Smooth muscle cell of the pulmonary artery (primary cell): Measurements from ENCODE around the gene COL10A1. TPM values are rescaled to one million over a fixed set of nuclear protein-coding genes. Genes with fewer than 3 reads are reported as not detected.

Experiments
- total RNA-seq: library from RNA; depleted of rRNA; stranded (reverse); fragments of >200 nt; gene quantifications from 2 replicates; pipeline ENCODE4 v1.2.3, GENCODE V29; 2014

COL10A1 gene
- 0.10 and 0.39 TPM in 2 replicates for total RNA-seq

GRCh38 chr6:116126032-116126431, at the start of gene COL10A1:
TSS of gene COL10A1 (minus strand) at chr6:116126132. CDS start at chr6:116125492, 640 bp downstream.

GRCh38 chr6:116100419-116101301, 25.3 kb downstream of the COL10A1 start, which contains the start of gene NT5DC1:
TSS of gene NT5DC1 (plus strand) at chr6:116100853. CDS start at chr6:116100931, 78 bp downstream.

Other genes with a start within 250 kb of the COL10A1 start
- gene FRK, start 65.2 kb downstream of the COL10A1 start, total RNA-seq: 1.6 and 2.8 TPM in 2 replicates
- 10.4 and 15.7 TPM in 2 replicates for gene NT5DC1, start 25.3 kb downstream of the COL10A1 start, total RNA-seq
- gene TSPYL4, start 127.9 kb upstream of the COL10A1 start, total RNA-seq: 10.7 and 12.6 TPM in 2 replicates
- gene TSPYL1, start 153.8 kb upstream of the COL10A1 start, total RNA-seq: 69.3 and 97.4 TPM in 2 replicates
- 138 and 160 TPM in 2 replicates for gene DSE, start 244.8 kb upstream of the COL10A1 start, total RNA-seq